Esophagus mucosa (tissue), 1 donor: Measurements from ENCODE around the gene RMND5B. TPM values are rescaled to one million over a fixed set of nuclear protein-coding genes. Genes with fewer than 3 reads are reported as not detected.
"Not testable (repeated sequence)": the region's sequence is repeated elsewhere in the genome, so short reads cannot be mapped to it uniquely, and the experiment has no call there.

ENCODE experiments used
- ATAC-seq: fragments of 200-7000 bp; cut with Tn5 transposase; one replicate; pipeline ENCODE4 v1.9.1; 2020
- total RNA-seq: library from RNA; stranded (reverse); gene quantifications from one replicate; pipeline ENCODE4 v1.2.4, GENCODE V29; 2023
- donor health status: DM: yes; HTN: yes; CAD: no.

Gene RMND5B
- total RNA-seq, 1 donor from 2014 or later, result 71.5 TPM

- peak; percentile 45 for ATAC-seq
These were observed 16.3 kb upstream of the RMND5B start for GRCh38 chr5:178114325-178115135.

- no peak for ATAC-seq
These were observed 15.5 kb upstream of the RMND5B start for GRCh38 chr5:178115136-178115813.

GRCh38 chr5:178115814-178116142, 15.0 kb upstream of the RMND5B start:
- ATAC-seq, result no peak

- no peak for ATAC-seq
These were observed 14.5 kb upstream of the RMND5B start for GRCh38 chr5:178116143-178116885.

GRCh38 chr5:178117923-178118701, 12.7 kb upstream of the RMND5B start:
- ATAC-seq, result no peak

- ATAC-seq, result no peak
These were observed 10.8 kb upstream of the RMND5B start for GRCh38 chr5:178119915-178120606.

- no peak for ATAC-seq
These were observed 10.0 kb upstream of the RMND5B start for GRCh38 chr5:178120607-178121357.

GRCh38 chr5:178121391-178122276, 9.2 kb upstream of the RMND5B start:
- ATAC-seq, result no peak

GRCh38 chr5:178122346-178122745, 8.5 kb upstream of the RMND5B start:
- no peak for ATAC-seq

- peak; percentile 85 for ATAC-seq
These were observed 7.5 kb upstream of the RMND5B start for GRCh38 chr5:178123094-178123965.

- ATAC-seq, result peak; percentile 83
These were observed 6.6 kb upstream of the RMND5B start for GRCh38 chr5:178123966-178124925.

- ATAC-seq, result no peak
These were observed 5.4 kb upstream of the RMND5B start for GRCh38 chr5:178125253-178125906.

GRCh38 chr5:178126556-178126955, 4.3 kb upstream of the RMND5B start:
- ATAC-seq, result no peak

GRCh38 chr5:178127300-178128009, 3.4 kb upstream of the RMND5B start:
- not testable (repeated sequence) for ATAC-seq

- no peak for ATAC-seq
These were observed 1.5 kb upstream of the RMND5B start for GRCh38 chr5:178129296-178129695.

GRCh38 chr5:178130234-178130575, 609 bp upstream of the RMND5B start:
- not testable (repeated sequence) for ATAC-seq
